Measurements from ENCODE around the gene CABP4.
A peak's percentile ranks its signal among the peaks of the same experiment; 100 is the strongest.

Gene CABP4

DNA sequence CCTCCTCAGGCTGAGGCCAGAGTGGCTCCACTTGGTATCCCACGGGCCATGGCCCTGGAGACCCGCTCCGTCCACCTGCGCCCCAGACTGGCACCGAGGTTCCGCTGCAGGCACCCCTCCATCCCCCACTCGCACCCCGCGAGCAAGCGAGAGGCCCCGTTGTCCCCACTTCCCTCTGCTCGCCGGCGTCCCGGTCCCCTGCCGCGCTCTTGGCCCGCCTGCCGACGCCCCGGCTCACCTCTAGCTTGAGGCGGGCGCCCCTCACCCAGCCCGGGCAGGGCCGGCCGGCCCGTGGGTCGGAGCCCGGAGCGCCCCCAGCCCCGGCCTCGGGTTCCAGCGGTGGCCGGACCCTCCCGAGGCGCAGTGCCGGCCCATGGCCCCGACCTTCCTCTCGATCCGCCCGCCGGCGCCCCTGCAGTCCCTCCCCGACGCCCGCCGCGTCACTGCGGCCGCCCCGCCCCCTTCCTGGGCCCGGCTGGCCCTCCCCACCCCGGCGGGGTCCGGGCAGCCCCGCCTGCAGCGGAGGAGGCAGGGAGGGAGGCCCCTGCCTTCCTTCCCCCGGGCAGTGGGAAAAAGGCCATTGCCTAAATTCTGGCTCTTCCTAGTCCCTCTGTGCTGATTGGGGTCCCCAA lies 49.9 kb downstream of the CABP4 start, which contains the start of gene PITPNM1:
Gene PITPNM1, minus strand, starts transcription at position 414 of the 632 bp plus-strand sequence. CDS start 1,183 bp downstream, outside the sequence.
- Histone ChIP-seq H2AFZ (ENCODE audit: low read depth) (peak within 1 kb of the TSS; percentile 61), H4K20me1 (ENCODE audit: insufficient read depth) (no peaks in the 10 kb centered on the region), H3K27me3 (ENCODE audit: insufficient read depth, low read depth) (no peaks in the 10 kb centered on the region; the same call in 1 of the 2 replicates), H3K79me2 (ENCODE audit: insufficient read depth, low read depth) (peaks cover 7% of the 10 kb centered on the region; the same call in 1 of the 2 replicates), H3K4me1 (ENCODE audit: low read depth, poor library complexity, severe bottlenecking) (peaks cover 31% of the 10 kb centered on the region), H3K4me2 (peak within 1 kb of the TSS; percentile 98), H3K36me3 (ENCODE audit: insufficient read depth) (no peaks in the 10 kb centered on the region), H3K4me3 (IDR thresholded peaks at IDR 0.05; ENCODE audit: insufficient read depth, low read depth, low read length) (no peak within 1 kb of the TSS), H3K27ac (peak within 1 kb of the TSS; percentile 68), H3K9ac (peak within 1 kb of the TSS; percentile 34; the same call in 1 of the 2 replicates)
- TF ChIP-seq, protein P1, sequence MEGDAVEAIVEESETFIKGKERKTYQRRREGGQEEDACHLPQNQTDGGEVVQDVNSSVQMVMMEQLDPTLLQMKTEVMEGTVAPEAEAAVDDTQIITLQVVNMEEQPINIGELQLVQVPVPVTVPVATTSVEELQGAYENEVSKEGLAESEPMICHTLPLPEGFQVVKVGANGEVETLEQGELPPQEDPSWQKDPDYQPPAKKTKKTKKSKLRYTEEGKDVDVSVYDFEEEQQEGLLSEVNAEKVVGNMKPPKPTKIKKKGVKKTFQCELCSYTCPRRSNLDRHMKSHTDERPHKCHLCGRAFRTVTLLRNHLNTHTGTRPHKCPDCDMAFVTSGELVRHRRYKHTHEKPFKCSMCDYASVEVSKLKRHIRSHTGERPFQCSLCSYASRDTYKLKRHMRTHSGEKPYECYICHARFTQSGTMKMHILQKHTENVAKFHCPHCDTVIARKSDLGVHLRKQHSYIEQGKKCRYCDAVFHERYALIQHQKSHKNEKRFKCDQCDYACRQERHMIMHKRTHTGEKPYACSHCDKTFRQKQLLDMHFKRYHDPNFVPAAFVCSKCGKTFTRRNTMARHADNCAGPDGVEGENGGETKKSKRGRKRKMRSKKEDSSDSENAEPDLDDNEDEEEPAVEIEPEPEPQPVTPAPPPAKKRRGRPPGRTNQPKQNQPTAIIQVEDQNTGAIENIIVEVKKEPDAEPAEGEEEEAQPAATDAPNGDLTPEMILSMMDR (conservative IDR thresholded peaks at IDR 0.05; ENCODE audit: low read depth, low read length) = no peak

DNA sequence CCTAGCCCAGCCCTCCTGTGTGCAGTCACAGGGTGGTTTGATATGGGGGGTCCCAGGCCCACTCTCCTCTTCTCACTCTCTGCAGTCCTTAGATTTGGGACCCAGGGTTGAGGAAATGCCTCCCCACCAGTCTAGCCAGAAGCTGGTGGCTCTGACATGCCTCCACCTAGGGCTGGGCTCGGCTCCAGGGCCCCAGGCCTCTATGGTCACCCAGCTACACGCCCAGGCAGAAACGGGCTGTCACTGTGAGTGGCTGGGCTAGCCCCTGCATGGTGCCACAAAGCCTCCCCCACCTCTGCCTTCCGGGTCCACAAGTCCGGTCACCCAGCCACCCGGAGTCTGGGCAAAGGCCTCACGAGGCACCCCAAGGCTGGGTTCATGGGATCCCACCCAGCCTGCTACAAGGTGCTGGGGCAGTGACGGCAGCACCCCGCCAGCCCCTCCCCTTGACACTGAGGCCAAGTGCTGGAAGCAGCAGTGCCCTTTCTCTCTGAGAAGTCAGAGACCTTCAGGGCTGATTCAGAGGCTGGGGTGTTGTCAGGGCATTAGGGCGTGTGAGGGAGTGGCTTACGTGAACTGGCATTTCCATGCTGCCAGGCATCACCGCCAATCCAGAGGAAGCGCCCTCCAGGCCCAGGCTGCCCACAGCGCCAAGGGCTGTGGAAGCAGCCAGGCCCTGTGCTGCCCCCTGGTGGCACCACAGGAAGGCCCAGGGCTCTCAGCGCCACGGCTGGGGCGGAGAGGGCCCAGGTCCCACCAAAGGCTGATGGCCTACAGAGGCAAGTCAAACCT lies 50.6 kb downstream of the CABP4 start:
- peaks cover 7% of the 10 kb centered on the region; the same call in 1 of the 2 replicates for H3K79me2 ChIP-seq (ENCODE audit: insufficient read depth, low read depth)
- H3K4me3 ChIP-seq (IDR thresholded peaks at IDR 0.05; ENCODE audit: insufficient read depth, low read depth, low read length) = no peak overlapping the region
- peak overlapping the region; percentile 68 for H3K27ac ChIP-seq
- H2AFZ ChIP-seq (ENCODE audit: low read depth) = peak overlapping the region; percentile 61; the same call in 1 of the 2 replicates
- H3K27me3 ChIP-seq (ENCODE audit: insufficient read depth, low read depth) = peaks cover 6% of the 10 kb centered on the region; the same call in 1 of the 2 replicates
- peak overlapping the region; percentile 20; the same call in 1 of the 2 replicates for H3K9ac ChIP-seq
- H3K4me1 ChIP-seq (ENCODE audit: low read depth, poor library complexity, severe bottlenecking) = peaks cover 31% of the 10 kb centered on the region
- TF ChIP-seq, protein P1 (conservative IDR thresholded peaks at IDR 0.05; ENCODE audit: low read depth, low read length) = peak; percentile 89
- H3K4me2 ChIP-seq = peak overlapping the region; percentile 98
- no peaks in the 10 kb centered on the region for H4K20me1 ChIP-seq (ENCODE audit: insufficient read depth)
- H3K36me3 ChIP-seq (ENCODE audit: insufficient read depth) = no peaks in the 10 kb centered on the region

DNA sequence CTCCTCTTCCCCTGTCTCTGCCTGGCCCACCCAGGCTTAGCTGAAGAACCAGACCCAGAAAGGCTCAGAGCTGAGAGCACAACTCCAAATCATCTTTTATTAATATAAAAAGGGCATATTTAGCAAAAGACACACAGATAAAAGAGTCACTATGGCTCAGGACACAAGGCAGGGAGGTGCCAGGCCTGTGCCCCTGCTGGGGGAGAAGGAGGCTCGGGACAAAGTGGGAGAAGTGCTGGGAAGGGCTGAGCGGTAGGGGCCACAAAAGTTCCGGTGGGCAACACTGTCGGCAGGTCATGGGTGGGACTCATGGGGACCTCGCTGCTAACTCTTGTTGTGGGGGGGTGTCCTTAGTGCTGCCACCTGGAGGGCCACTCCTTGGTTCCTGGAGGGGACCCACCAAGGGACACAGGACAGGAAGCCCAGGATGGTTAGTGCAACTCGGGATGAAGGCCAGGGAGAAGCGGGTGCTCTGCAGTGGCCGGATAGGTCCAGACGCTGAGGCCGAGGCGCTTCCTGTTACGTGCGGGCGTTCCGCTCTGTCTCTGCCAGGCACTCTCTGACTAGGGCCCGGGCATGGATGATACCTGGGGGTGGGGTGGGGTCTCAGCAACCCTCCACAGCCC lies 51.4 kb downstream of the CABP4 start:
- TF ChIP-seq, protein P1 (conservative IDR thresholded peaks at IDR 0.05; ENCODE audit: low read depth, low read length) = no peak; the same call in 1 of the 2 replicates
- no peak overlapping the region for H3K9ac ChIP-seq
- peak overlapping the region; percentile 68; the same call in 1 of the 2 replicates for H3K27ac ChIP-seq
- no peaks in the 10 kb centered on the region for H4K20me1 ChIP-seq (ENCODE audit: insufficient read depth)
- peaks cover 31% of the 10 kb centered on the region for H3K4me1 ChIP-seq (ENCODE audit: low read depth, poor library complexity, severe bottlenecking)
- no peak overlapping the region for H3K4me3 ChIP-seq (IDR thresholded peaks at IDR 0.05; ENCODE audit: insufficient read depth, low read depth, low read length)
- H3K79me2 ChIP-seq (ENCODE audit: insufficient read depth, low read depth) = peaks cover 7% of the 10 kb centered on the region; the same call in 1 of the 2 replicates
- H2AFZ ChIP-seq (ENCODE audit: low read depth) = no peak overlapping the region
- H3K36me3 ChIP-seq (ENCODE audit: insufficient read depth) = no peaks in the 10 kb centered on the region
- peaks cover 14% of the 10 kb centered on the region for H3K27me3 ChIP-seq (ENCODE audit: insufficient read depth, low read depth)
- peak overlapping the region; percentile 98 for H3K4me2 ChIP-seq

DNA sequence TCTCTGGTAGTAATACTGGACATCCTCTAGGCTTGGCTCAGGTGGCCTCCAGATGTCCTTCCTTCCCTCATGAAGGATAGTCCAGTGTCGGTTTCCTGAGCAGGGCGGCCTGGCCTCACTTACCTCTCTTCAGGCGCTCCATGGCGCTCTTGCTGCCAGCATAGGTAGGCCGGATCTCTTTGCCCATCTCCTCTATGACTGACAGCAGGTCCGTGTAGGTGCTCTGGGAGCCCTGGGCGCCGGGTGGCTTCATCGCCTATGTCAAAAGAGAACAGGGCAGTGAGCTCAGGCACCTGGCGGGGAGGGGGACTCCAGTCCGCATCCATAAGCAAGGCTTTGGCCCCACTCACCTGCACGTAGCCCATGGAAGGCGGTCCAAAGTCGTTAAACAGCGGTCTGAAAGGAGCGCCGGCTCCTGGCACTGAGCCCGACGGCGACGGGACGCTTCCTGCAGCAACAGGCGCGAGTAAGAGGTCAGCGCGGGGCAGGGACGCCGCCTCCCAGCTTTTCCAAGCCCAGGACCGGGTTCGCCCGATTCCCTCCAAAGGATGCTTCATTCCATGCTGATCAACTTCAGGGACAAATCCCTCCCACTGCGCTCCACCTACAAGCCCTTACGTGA lies 52.2 kb downstream of the CABP4 start:
- no peaks in the 10 kb centered on the region for H3K36me3 ChIP-seq (ENCODE audit: insufficient read depth)
- peak overlapping the region; percentile 72; the same call in 1 of the 2 replicates for H2AFZ ChIP-seq (ENCODE audit: low read depth)
- H3K9ac ChIP-seq = peak overlapping the region; percentile 82; the same call in 1 of the 2 replicates
- peak overlapping the region; percentile 83 for H3K27ac ChIP-seq
- H3K4me2 ChIP-seq = peak overlapping the region; percentile 98
- peaks cover 31% of the 10 kb centered on the region for H3K4me1 ChIP-seq (ENCODE audit: low read depth, poor library complexity, severe bottlenecking)
- TF ChIP-seq, protein P1 (conservative IDR thresholded peaks at IDR 0.05; ENCODE audit: low read depth, low read length) = no peak
- H3K79me2 ChIP-seq (ENCODE audit: insufficient read depth, low read depth) = peaks cover 7% of the 10 kb centered on the region; the same call in 1 of the 2 replicates
- peaks cover 22% of the 10 kb centered on the region for H3K27me3 ChIP-seq (ENCODE audit: insufficient read depth, low read depth)
- H3K4me3 ChIP-seq (IDR thresholded peaks at IDR 0.05; ENCODE audit: insufficient read depth, low read depth, low read length) = no peak overlapping the region
- H4K20me1 ChIP-seq (ENCODE audit: insufficient read depth) = no peaks in the 10 kb centered on the region

Measured in KMS-11 (cell line).